ENCODE measurements around the gene VRK1.

VRK1 gene

GRCh38 chr14:96849733-96850132, 52.6 kb downstream of the VRK1 start:
- H3K4me1 ChIP-seq (ENCODE audit: insufficient read depth, low read length, poor library complexity, severe bottlenecking), result no peaks in the 10 kb centered on the region
- no peak overlapping the region for H3K4me3 ChIP-seq (ENCODE audit: low read length, poor library complexity, severe bottlenecking)
- no peaks in the 10 kb centered on the region for H3K79me2 ChIP-seq (ENCODE audit: insufficient read depth, low read length)
- no peak overlapping the region for H3K4me2 ChIP-seq (ENCODE audit: low read depth, low read length, poor library complexity, severe bottlenecking)
- peaks cover 56% of the 10 kb centered on the region for H3K36me3 ChIP-seq (ENCODE audit: insufficient read depth, low read length)
- no peaks in the 10 kb centered on the region for H3K9me3 ChIP-seq (ENCODE audit: insufficient read depth, low read depth, low read length)
- H3K27me3 ChIP-seq (ENCODE audit: insufficient read depth, low read length, poor library complexity, severe bottlenecking), result no peaks in the 10 kb centered on the region
- H3F3A ChIP-seq (ENCODE audit: low read depth), result no peaks in the 10 kb centered on the region
- H4K20me1 ChIP-seq (ENCODE audit: insufficient read depth, low read length, poor library complexity, severe bottlenecking), result peaks cover 6% of the 10 kb centered on the region
- H3K9ac ChIP-seq (ENCODE audit: low read depth, low read length, poor library complexity, severe bottlenecking), result no peak overlapping the region
- TF ChIP-seq EZH2phosphoT487 (IDR thresholded peaks at IDR 0.05; ENCODE audit: borderline replicate concordance) (no peak), CTCF (conservative IDR thresholded peaks at IDR 0.05; ENCODE audit: low read length) (no peak)
- no peak overlapping the region for H2AFZ ChIP-seq (ENCODE audit: low read length)
- H3K9me2 ChIP-seq (replicated peaks; ENCODE audit: low read depth, low read length), result no peaks in the 10 kb centered on the region

- Histone ChIP-seq H3K9ac (ENCODE audit: low read depth, low read length, poor library complexity, severe bottlenecking) (no peak overlapping the region), H3K4me2 (ENCODE audit: low read depth, low read length, poor library complexity, severe bottlenecking) (no peak overlapping the region)
Observed at GRCh38 chr14:96851694-96852381, 54.7 kb downstream of the VRK1 start.

DNA sequence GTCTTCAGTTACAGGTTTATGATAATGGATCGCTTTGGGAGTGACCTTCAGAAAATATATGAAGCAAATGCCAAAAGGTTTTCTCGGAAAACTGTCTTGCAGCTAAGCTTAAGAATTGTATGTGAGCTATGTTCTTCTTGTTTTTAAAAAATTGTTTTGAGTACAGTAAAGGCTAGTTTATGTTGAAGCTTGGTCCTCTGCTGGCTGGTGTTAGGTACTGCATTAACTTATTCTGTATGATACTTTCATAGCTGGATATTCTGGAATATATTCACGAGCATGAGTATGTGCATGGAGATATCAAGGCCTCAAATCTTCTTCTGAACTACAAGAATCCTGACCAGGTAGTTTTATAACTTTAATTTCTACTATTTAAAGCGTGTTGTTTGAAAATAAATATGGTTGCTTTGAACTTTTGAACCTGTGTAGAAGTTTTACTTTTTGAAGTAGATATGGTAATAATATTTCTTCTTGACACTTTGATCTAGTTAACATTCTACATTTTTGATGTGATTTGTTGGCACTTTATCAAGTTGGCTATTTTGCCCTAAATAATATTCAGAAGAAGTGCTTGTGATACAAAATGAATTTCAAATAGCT, 55.7 kb downstream of the VRK1 start:
- H3K9ac ChIP-seq (ENCODE audit: low read depth, low read length, poor library complexity, severe bottlenecking), result no peak overlapping the region
- no peak overlapping the region for H2AFZ ChIP-seq (ENCODE audit: low read length)
- peaks cover 6% of the 10 kb centered on the region for H4K20me1 ChIP-seq (ENCODE audit: insufficient read depth, low read length, poor library complexity, severe bottlenecking)
- H3K9me2 ChIP-seq (replicated peaks; ENCODE audit: low read depth, low read length), result no peaks in the 10 kb centered on the region
- peaks cover 70% of the 10 kb centered on the region for H3K36me3 ChIP-seq (ENCODE audit: insufficient read depth, low read length)
- no peaks in the 10 kb centered on the region for H3K4me1 ChIP-seq (ENCODE audit: insufficient read depth, low read length, poor library complexity, severe bottlenecking)
- no peaks in the 10 kb centered on the region for H3K27me3 ChIP-seq (ENCODE audit: insufficient read depth, low read length, poor library complexity, severe bottlenecking)
- H3K79me2 ChIP-seq (ENCODE audit: insufficient read depth, low read length), result no peaks in the 10 kb centered on the region
- H3K4me2 ChIP-seq (ENCODE audit: low read depth, low read length, poor library complexity, severe bottlenecking), result no peak overlapping the region
- TF ChIP-seq EZH2phosphoT487 (IDR thresholded peaks at IDR 0.05; ENCODE audit: borderline replicate concordance) (no peak), CTCF (conservative IDR thresholded peaks at IDR 0.05; ENCODE audit: low read length) (peak; percentile 77)
- H3F3A ChIP-seq (ENCODE audit: low read depth), result no peaks in the 10 kb centered on the region
- H3K9me3 ChIP-seq (ENCODE audit: insufficient read depth, low read depth, low read length), result no peaks in the 10 kb centered on the region
- H3K4me3 ChIP-seq (ENCODE audit: low read length, poor library complexity, severe bottlenecking), result no peak overlapping the region

More at GRCh38 chr14:96851694-96852381, 54.7 kb downstream of the VRK1 start:
- no peaks in the 10 kb centered on the region for H3F3A ChIP-seq (ENCODE audit: low read depth)
- no peak for TF ChIP-seq CTCF (conservative IDR thresholded peaks at IDR 0.05; ENCODE audit: low read length)
- TF ChIP-seq EZH2phosphoT487 (IDR thresholded peaks at IDR 0.05; ENCODE audit: borderline replicate concordance), result no peak
- no peaks in the 10 kb centered on the region for H3K27me3 ChIP-seq (ENCODE audit: insufficient read depth, low read length, poor library complexity, severe bottlenecking)
- H3K36me3 ChIP-seq (ENCODE audit: insufficient read depth, low read length), result peaks cover 68% of the 10 kb centered on the region
- H3K4me1 ChIP-seq (ENCODE audit: insufficient read depth, low read length, poor library complexity, severe bottlenecking), result no peaks in the 10 kb centered on the region
- H3K4me3 ChIP-seq (ENCODE audit: low read length, poor library complexity, severe bottlenecking), result no peak overlapping the region
- peaks cover 6% of the 10 kb centered on the region for H4K20me1 ChIP-seq (ENCODE audit: insufficient read depth, low read length, poor library complexity, severe bottlenecking)
- no peaks in the 10 kb centered on the region for H3K9me3 ChIP-seq (ENCODE audit: insufficient read depth, low read depth, low read length)
- no peaks in the 10 kb centered on the region for H3K9me2 ChIP-seq (replicated peaks; ENCODE audit: low read depth, low read length)
- no peaks in the 10 kb centered on the region for H3K79me2 ChIP-seq (ENCODE audit: insufficient read depth, low read length)
- no peak overlapping the region for H2AFZ ChIP-seq (ENCODE audit: low read length)

Measured in Loucy (cell line).